Lower leg skin (tissue), 3 donors: ENCODE data around the gene FSIP2.

Experiments
- POLR2A ChIP-seq, 2 donors: fragments of 450-650 bp; IDR thresholded peaks; one replicate each; pipeline ENCODE4 v1.6.1; 2016 to 2017; ENCODE audit warnings: antibody characterized with exemption in 2 of 2, mild to moderate bottlenecking in 1 of 2, moderate library complexity in 1 of 2
- TF ChIP-seq, protein P1 (sequence below), 3 donors: fragments of 450-650 bp; IDR thresholded peaks; one replicate each; pipeline ENCODE4 v1.5.1; 2016; ENCODE audit warnings: antibody characterized with exemption in 3 of 3, mild to moderate bottlenecking in 3 of 3, moderate library complexity in 2 of 3

DNA sequence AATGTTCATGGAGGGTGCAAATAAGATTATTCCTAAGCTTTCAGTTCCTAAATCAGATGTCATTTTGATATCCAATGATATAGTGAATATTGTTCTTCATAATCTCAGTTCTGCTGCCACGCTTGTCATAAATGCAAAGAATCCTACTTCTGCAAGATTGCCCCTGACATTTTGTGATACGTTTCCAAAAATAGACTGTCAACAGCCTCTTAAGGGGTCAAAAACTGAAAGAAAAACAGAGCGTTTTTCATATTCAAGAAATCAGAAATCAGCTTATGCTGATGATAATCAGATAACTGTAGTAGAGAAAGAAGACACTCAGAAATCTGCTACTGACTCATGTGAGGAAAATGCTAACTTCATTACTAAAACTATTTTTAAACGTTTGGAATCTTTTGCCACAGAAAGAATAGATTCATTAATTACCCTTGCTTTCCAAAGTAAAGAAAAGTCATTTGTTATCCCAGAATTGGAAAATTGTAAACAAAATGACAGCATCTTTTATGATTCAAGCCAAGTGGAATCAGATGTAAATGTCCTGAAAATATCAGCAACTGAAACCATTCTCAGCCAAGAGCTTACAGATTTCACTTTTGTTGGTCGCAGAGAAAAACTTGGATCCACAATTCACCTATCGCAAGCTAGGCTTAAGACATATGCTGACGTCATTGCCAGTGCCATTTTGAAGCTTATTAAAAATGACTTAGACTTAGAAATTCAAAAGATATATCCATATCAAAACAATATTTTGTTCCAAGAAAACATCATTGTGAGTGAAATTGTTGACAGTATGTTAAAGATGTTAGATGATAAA, 55.1 kb downstream of the FSIP2 start:
- TF ChIP-seq, protein P1, sequence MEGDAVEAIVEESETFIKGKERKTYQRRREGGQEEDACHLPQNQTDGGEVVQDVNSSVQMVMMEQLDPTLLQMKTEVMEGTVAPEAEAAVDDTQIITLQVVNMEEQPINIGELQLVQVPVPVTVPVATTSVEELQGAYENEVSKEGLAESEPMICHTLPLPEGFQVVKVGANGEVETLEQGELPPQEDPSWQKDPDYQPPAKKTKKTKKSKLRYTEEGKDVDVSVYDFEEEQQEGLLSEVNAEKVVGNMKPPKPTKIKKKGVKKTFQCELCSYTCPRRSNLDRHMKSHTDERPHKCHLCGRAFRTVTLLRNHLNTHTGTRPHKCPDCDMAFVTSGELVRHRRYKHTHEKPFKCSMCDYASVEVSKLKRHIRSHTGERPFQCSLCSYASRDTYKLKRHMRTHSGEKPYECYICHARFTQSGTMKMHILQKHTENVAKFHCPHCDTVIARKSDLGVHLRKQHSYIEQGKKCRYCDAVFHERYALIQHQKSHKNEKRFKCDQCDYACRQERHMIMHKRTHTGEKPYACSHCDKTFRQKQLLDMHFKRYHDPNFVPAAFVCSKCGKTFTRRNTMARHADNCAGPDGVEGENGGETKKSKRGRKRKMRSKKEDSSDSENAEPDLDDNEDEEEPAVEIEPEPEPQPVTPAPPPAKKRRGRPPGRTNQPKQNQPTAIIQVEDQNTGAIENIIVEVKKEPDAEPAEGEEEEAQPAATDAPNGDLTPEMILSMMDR (IDR thresholded peaks at IDR 0.05), result no peak
- no peak for TF ChIP-seq POLR2A (IDR thresholded peaks at IDR 0.05)
